Mammary epithelial cell (primary cell): Measurements from ENCODE around the gene ST6GALNAC4.

Experiments
- CTCF ChIP-seq, 2 donors: IDR thresholded peaks in 1 of 2; conservative IDR thresholded peaks in 1 of 2; 2 replicates each; pipeline ENCODE4 v1.5.1; 2011 to 2012; ENCODE audit warnings: inconsistent platforms in 2 of 2, low read length in 2 of 2, mild to moderate bottlenecking in 2 of 2, control low read depth in 1 of 2, low read depth in 1 of 2; ENCODE audit not compliant: insufficient read depth in 1 of 2; ENCODE audit errors: extremely low read depth in 1 of 2
- EZH2 ChIP-seq: IDR thresholded peaks from 2 replicates; pipeline ENCODE4 v1.6.1; 2012; ENCODE audit warnings: low read length, inconsistent platforms, borderline replicate concordance

DNA sequence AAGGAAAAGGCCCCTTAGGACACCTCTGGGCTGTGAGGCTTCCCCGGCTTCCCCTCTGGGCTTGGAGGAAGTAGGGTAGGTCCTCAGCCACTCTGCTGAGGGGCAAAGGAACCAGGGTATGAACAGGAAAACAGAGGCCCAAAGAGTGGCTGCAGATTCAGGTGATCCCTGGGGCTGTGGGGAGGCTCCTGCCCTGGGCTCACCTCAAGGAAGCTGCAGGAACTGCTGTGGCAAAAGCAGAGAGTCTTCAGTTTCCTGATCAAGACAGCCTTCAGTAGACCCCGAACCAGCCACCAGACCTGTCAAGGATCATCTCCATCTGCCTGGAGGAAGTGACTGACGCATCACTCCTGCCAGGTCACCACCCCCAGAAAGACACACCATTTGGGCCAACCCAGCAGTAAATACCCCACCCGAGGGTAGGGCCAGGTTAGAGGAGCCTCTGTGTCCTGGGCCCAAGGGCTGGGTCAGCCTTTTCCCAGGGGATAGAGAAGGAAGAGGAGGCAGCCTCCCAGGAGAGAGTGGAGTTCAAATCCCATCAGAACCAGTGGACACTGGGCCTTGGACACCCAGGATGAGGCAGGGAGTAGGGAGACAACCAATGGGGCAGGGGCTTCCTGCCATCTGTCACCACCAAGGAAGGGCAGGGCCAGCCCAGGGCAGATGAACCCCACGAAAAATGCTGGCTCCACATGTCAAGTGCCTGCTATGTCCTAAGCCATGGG, 11.7 kb downstream of the ST6GALNAC4 start:
- no peak for TF ChIP-seq CTCF (conservative IDR thresholded peaks at IDR 0.05 in 1 of 2, IDR thresholded peaks at IDR 0.05 in 1 of 2; ENCODE audit: extremely low read depth in 1 of 2, insufficient read depth in 1 of 2, low read depth in 1 of 2, low read length in 2 of 2)
- TF ChIP-seq EZH2 = no peak
